GM23338 (cell line): ENCODE measurements around the gene NTNG1. TPM values are rescaled to one million over a fixed set of nuclear protein-coding genes. Genes with fewer than 3 reads are reported as not detected.

Experiments
- ATAC-seq: fragments of 200-7000 bp; cut with Tn5 transposase; 3 replicates; pipeline ENCODE4 v1.9.1; 2020
- DNase-seq: peaks from one replicate; pipeline ENCODE4 v3.0.0-alpha.2; 2015; ENCODE audit warnings: low spot score
- H2AFZ ChIP-seq: fragments of 200-600 bp; sonication (generic); 2 replicates; pipeline ENCODE4 v1.8.0; 2016; ENCODE audit warnings: antibody characterized with exemption, mild to moderate bottlenecking, moderate library complexity
- H3F3A ChIP-seq: fragments of 200-600 bp; sonication (generic); replicated peaks from 2 replicates; pipeline ENCODE4 v1.8.0; 2017; ENCODE audit warnings: antibody characterized with exemption, mixed run types, low read depth
- H3K27ac ChIP-seq: fragments of 200-600 bp; sonication (generic); 2 replicates; pipeline ENCODE4 v1.6.1; 2016; ENCODE audit warnings: low read depth
- H3K27me3 ChIP-seq: fragments of 200-600 bp; sonication (generic); 2 replicates; pipeline ENCODE4 v1.8.0; 2016; ENCODE audit warnings: mild to moderate bottlenecking, mixed run types, moderate library complexity; ENCODE audit not compliant: insufficient read depth
- H3K36me3 ChIP-seq: fragments of 200-600 bp; sonication (generic); 2 replicates; pipeline ENCODE4 v1.8.0; 2016; ENCODE audit warnings: mild to moderate bottlenecking; ENCODE audit not compliant: insufficient read depth
- H3K4me1 ChIP-seq: fragments of 200-600 bp; sonication (generic); 2 replicates; pipeline ENCODE4 v1.8.0; 2016; ENCODE audit warnings: mild to moderate bottlenecking, moderate library complexity; ENCODE audit not compliant: insufficient read depth
- H3K4me2 ChIP-seq: fragments of 200-600 bp; sonication (generic); 2 replicates; pipeline ENCODE4 v1.7.1; 2017; ENCODE audit warnings: mixed run types
- H3K4me3 ChIP-seq: fragments of 200-600 bp; sonication (generic); 2 replicates; pipeline ENCODE4 v1.6.1; 2016; ENCODE audit warnings: mixed run types
- H3K79me2 ChIP-seq: fragments of 200-600 bp; sonication (generic); replicated peaks from 2 replicates; pipeline ENCODE4 v1.8.0; 2017; ENCODE audit warnings: mild to moderate bottlenecking; ENCODE audit not compliant: insufficient read depth
- H3K9me2 ChIP-seq: fragments of 200-600 bp; sonication (generic); 2 replicates; pipeline ENCODE4 v1.8.0; 2017; ENCODE audit not compliant: insufficient read depth
- H4K20me1 ChIP-seq: fragments of 200-600 bp; sonication (generic); replicated peaks from 2 replicates; pipeline ENCODE4 v1.8.0; 2017; ENCODE audit warnings: mild to moderate bottlenecking; ENCODE audit not compliant: insufficient read depth
- H3K27ac Mint-ChIP-seq: 2 replicates; pipeline ENCODE4 v1.8.0; 2020; ENCODE audit warnings: inconsistent platforms, mild to moderate bottlenecking, moderate library complexity, mixed read lengths
- H3K27me3 Mint-ChIP-seq: 3 replicates; pipeline ENCODE4 v1.8.0; 2022; ENCODE audit warnings: low read depth, mild to moderate bottlenecking, moderate library complexity, mixed read lengths, inconsistent platforms; ENCODE audit not compliant: insufficient read depth, poor library complexity
- H3K36me3 Mint-ChIP-seq: 3 replicates; pipeline ENCODE4 v1.8.0; 2021; ENCODE audit warnings: low read depth, mild to moderate bottlenecking, inconsistent platforms, moderate library complexity, mixed read lengths
- H3K4me1 Mint-ChIP-seq: 3 replicates; pipeline ENCODE4 v1.8.0; 2020; ENCODE audit warnings: mild to moderate bottlenecking, inconsistent platforms, mixed read lengths
- H3K4me3 Mint-ChIP-seq: 3 replicates; pipeline ENCODE4 v1.8.0; 2021; ENCODE audit warnings: moderate library complexity, mild to moderate bottlenecking, inconsistent platforms, mixed read lengths
- H3K9me3 Mint-ChIP-seq: 3 replicates; pipeline ENCODE4 v1.8.0; 2020; ENCODE audit warnings: moderate library complexity, mild to moderate bottlenecking, inconsistent platforms, mixed read lengths
- REST ChIP-seq: IDR thresholded peaks from one replicate; pipeline ENCODE4 v1.6.1; 2018; ENCODE audit warnings: antibody characterized with exemption; ENCODE audit not compliant: unreplicated experiment
- ZNF114 ChIP-seq: fragments of 250-450 bp; sonication (Bioruptor Pico); IDR thresholded peaks from 2 replicates; pipeline ENCODE4 v1.5.0; 2020; ENCODE audit warnings: mild to moderate bottlenecking, moderate library complexity
- ZNF331 ChIP-seq: fragments of 250-450 bp; sonication (Bioruptor Pico); IDR thresholded peaks from 2 replicates; pipeline ENCODE4 v1.5.0; 2020; ENCODE audit warnings: low read depth, mild to moderate bottlenecking, moderate library complexity
- ZNF462 ChIP-seq: fragments of 250-450 bp; sonication (Bioruptor Pico); IDR thresholded peaks from 2 replicates; pipeline ENCODE4 v1.5.0; 2020; ENCODE audit warnings: mild to moderate bottlenecking, moderate library complexity
- polyA plus RNA-seq: library from polyadenylated mRNA; unstranded; fragments of >200 nt; fragmentation: Nextera tagmentation; extraction: Ambion mirVana; gene quantifications from 2 replicates; pipeline ENCODE4 v1.2.1, GENCODE V29; 2016
- total RNA-seq: library from RNA; depleted of rRNA; stranded (reverse); fragments of >200 nt; shearing (Covaris generic); gene quantifications from 2 replicates; pipeline ENCODE4 v1.2.3, GENCODE V29; 2014

The NTNG1 gene
- total and polyA plus RNA-seq, 2 experiments from 2014 or later = 7.2 to 10.3 TPM

GRCh38 chr1:107095647-107096046, 45.2 kb upstream of the NTNG1 start:
- DNase-seq = no peak
- Histone ChIP-seq H3F3A (no peaks in the 10 kb centered on the region), H2AFZ (no peak overlapping the region), H3K79me2 (no peaks in the 10 kb centered on the region), H3K9me2 (no peaks in the 10 kb centered on the region; the same call in 1 of the 2 replicates), H3K36me3 (no peaks in the 10 kb centered on the region), H3K27ac (no peak overlapping the region), H3K4me1 (no peaks in the 10 kb centered on the region), H3K4me3 (no peak overlapping the region), H4K20me1 (no peaks in the 10 kb centered on the region), H3K27me3 (no peaks in the 10 kb centered on the region), H3K4me2 (no peak overlapping the region)
- H3K36me3 Mint-ChIP-seq = no peaks in the 10 kb centered on the region
- H3K4me1 Mint-ChIP-seq = no peaks in the 10 kb centered on the region
- no peak overlapping the region for H3K4me3 Mint-ChIP-seq
- no peak for ATAC-seq
- H3K27me3 Mint-ChIP-seq = no peaks in the 10 kb centered on the region
- H3K9me3 Mint-ChIP-seq = no peaks in the 10 kb centered on the region
- TF ChIP-seq ZNF331 (CRISPR knock-in tag) (no peak), REST (no peak), ZNF114 (CRISPR knock-in tag) (no peak), ZNF462 (no peak)
- no peak overlapping the region for H3K27ac Mint-ChIP-seq
